GM18502 (cell line): ENCODE data around the gene EPN2.

ENCODE experiments used
- ATAC-seq: cut with Tn5 transposase; IDR thresholded peaks from one replicate; pipeline ENCODE4 v1.9.1; 2021; ENCODE audit warnings: mild to moderate bottlenecking; ENCODE audit not compliant: unreplicated experiment, poor library complexity

EPN2 gene

DNA sequence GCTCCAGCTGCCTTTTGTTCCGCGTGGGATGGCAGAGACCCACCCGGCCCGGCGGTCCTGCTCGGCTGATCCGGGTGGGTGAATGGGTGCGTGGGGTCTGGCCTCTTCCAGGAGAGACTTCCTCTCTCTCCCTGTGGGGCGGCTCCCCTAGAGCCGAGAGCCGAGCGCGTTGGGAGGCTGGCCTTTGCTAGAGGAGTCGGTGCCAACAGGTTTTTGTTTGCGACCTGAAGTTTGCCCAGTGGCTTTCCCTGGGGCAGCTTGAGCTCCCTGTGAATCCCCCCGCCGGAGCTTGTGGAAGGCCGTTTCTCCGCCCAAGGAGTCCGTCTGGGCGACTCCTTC, 970 bp downstream of the EPN2 start:
- ATAC-seq: no peak

DNA sequence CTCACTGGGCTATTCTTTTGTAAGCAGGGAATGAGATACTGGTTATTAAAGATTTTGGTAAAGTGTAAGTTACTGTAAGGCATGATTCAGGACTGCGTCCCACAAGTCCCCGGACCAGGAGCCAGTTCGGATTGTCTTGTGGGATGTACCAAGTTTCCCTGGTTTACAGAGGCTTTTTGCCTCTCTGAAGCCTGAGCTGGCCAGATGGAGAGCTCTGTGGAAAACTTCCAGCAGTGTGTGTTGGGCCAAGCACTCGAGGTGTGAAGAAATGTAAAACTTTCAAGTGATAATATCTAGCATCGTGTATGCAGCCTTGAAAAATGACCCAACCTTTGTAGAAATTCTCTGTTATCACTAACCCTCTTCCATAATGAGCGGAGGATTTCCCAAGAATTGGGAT, 2.4 kb downstream of the EPN2 start:
- no peak for ATAC-seq

DNA sequence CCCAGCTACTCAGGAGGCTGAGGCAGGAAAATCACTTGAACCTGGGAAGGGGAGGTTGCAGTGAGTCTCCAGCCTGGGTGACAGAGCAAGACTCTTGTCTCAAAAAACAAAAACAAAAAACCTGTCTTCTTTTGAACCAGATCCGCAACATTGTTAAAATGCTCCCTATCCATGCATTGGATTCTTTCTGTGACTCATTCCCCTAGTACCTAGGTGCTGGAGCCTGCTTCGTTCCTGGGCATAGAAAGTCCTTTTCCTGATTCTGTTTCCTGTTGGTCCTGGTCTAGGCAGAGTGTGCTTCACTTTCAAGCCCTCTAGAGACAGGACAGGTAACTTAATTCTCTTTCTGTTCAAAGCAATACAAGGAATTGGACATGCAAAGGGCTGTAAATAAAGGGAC, 5.2 kb downstream of the EPN2 start:
- no peak for ATAC-seq

DNA sequence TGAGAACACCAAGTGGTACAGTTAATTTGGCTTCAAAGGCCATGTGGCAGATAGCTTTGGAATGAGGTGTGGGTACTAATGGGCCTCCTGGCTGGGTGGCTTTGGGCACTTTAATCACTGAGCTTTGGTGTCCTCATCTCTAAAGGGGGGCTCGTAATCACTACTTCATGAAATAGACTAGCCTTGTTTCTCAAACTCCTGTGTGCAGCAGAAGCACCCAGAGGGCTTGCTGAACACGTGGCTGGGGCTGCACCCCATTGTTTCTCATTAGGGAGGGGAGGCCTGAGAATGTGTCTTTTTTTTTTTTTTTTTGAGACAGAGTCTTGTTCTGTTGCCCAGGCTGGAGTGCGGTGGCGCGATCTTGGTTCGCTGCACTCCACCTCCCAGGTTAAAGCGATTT, 5.8 kb downstream of the EPN2 start:
- ATAC-seq: no peak

DNA sequence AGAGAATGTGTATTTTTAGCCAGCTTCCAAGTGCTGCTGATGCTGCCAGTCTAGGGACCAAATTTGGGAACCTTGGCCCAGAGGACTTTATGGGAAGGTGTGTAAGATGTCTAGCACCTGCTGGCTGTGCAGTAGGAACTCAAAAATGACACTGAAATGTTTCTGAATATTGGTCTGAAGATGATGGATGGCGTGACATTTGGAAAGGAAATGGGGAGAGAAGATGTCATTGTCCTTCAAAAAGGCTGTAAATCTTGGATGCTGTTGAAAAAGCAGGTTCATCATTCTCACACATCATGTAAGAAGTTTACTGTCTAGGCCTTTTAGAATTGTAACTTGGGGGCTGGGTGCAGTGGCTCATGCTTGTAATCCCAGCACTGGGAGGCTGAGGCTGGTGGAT, 6.7 kb downstream of the EPN2 start:
- ATAC-seq: no peak

DNA sequence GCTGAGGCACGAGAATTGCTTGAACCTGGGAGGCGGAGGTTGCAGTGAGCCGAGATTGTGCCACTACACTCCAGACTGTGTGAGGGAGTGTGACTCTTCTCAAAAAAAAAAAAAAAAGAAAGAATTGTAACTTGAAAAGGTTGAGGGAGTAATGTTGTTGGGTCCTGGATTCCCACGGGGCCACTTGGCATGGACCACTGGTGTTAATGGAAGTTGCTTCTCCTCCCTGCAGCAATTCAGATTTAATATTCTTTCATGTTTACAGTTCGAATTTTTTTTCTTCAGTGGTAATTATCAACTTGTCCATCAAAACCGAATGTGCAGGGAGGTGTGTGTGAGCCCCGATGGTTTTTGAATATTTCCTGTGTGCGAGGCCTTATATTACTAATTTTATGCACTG, 7.2 kb downstream of the EPN2 start:
- no peak for ATAC-seq

DNA sequence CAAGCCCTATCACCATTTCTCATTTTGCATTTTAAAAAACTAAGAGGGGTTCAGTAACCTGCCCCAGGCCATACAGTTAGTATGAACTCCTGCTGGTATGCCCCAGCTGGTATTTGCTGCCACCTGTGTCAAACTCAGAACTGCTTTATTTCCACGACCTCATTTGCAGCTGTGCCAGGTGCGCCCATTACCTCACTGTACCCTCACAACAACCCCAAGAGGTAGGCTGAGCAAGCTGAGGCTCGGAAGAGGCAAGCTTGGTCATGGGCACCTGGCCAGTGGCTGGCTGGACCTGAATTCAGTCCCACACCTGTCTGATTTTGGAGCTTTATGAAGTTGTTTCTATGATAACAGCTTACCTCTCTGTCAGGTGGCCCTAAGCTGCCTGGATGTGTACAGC, 7.6 kb downstream of the EPN2 start:
- no peak for ATAC-seq

DNA sequence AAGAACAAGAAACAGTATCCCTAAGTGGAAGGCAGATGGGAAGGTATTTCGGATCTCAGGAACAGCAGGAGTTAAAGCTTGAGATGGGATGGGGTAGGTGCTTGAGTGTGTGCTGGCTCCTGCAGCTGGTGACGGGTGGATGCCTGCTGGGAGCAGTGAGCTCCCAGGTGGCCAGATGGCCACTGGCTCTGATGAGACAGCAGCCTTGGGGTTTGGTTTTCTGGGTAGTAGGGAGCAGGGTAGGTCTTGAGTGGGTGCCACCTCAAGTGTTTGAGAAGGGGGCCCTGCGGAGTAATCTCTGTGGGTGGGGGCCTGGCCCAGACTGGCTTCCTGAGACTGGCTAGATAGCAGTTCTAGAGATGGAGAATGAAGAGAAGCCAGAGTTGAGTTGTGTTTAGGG, 10.3 kb downstream of the EPN2 start:
- ATAC-seq: no peak

DNA sequence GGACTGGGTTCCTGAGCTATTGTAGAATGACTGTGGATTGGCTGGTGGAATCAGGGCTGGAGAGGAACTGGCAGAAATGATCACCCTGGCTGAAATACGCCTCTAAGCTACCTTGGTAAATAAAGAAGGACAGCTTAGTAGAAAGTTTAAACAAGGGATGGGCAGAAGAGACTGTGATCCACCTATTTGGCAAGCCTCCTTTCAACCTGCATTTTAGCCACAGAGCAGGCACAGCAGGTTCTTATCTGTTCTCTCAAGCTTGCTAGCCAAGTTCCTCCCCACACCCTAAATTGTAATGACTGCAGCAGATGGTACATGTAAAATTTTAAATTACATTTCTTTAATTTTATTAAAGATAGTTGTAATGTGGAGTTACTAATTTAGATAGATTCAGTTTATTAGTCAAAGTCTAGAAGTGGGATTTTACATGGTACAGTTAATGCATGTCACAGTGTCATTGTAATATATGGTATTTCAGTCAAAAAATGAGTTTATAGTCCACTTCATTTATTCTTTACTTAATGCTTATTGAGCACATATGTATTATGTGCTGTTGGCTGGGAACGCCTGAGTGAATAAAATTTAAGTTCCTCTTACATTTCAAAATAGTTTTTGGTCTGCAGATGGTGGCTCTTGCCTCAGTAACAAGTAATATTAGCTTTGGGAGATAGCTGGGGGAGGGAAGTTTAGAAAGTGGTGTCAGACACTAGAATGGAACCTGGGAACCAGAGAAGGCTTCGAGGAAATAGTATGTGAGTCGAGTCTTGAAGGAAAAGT, 11.2 kb downstream of the EPN2 start:
- ATAC-seq: no peak

DNA sequence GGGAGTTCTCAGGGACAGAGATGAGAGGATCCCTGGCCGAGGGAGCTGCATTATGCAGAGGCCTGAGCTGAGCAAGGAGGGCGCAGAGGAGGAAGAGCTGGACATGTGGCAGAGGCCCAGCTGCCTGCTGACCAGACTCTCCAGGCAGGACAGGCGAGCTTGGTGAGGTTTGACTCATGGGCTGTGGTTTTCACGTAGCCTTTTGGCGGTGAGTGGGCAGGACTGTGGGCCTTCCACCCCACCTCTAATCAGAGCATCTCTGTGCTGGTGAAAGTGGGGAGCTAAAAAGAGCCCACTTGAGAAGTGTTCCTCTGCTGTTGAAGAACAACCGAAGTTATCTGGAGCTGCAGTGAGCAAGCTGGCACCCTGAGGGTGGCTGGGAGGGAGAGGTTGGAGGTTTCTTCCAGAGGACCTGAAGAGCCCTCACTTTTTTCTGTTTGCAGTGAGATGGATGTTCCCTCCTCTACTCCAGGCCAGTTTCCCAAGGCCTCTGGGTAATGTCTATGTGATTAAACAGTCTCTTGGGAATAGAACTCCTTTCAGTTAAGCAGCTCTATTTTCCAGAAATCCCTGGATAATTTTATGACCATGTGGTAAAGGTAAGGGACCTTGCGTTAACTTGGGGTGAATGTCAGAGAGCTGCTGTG, 11.9 kb downstream of the EPN2 start:
- ATAC-seq: no peak

DNA sequence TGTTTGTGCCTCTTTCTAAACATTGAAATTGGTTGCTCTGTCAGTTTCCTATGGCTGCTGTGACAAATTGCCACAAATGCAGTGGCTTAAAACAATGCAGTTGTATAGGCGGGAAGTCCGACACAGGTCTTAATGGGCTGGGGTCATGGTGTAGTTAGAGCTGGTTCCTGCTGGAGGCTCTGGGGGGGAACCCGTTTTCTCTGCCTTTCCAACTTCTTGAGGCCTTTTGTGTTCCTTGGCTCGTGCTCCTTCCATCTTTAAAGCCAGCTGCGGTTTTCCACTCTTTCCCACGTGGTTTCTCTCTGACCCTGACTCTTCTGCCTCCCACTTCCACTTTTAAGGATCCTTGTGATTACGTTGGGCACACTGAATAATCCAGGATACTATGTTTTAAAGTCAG, 12.5 kb downstream of the EPN2 start:
- no peak for ATAC-seq

DNA sequence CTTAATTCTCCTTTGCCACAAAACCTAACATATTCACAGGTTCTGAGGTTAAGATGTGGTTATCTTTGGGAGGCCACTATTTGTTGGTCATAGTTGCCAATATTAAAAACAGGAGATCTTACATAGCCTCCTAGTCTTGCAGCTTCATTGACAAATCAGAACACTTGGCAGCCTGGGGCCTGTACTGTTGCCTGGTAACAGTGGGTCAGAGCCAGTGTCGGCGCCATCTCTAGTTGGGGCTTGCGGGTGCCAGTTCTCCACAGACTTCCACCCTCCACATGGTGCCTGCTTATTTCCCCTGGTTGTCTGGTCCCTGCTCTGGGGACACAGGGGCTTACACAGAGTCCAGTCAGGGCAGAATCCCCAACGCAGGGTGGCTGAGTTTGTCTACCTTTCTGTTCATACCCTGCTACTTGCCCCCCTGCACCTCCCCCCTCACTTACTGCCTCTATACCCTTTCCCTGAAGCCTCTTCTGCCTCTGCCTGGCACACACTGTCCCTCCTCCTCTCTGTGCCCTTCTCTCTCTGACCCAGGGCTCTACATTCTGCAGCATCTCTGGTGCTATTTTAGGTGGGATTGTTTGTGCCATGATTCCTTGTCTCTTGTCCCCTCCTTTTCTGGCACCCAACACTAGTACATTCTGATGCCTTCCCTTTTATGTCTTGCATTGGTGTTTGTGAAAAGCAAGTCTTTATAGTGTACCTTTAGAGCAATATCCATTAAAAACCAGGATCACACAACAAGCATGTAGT, 13.4 kb downstream of the EPN2 start:
- ATAC-seq: no peak

DNA sequence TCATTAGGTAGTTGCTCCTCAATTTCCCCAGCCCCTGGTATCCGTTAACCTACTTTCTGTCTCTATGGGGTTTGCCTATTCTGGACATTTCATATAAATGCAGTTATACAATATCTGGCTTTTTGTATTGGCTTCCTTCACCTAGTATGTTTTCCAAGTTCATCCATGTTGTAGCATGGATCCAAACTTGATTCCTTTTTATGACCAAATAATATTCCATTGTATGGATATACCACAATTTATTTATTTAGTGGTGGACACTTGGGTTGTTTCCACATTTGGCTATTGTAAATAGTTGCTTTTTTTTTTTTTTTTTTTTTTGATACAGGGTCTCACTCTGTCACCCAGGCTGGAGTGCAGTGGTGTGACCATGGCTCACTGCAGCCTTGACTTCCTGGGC, 15.9 kb downstream of the EPN2 start:
- no peak for ATAC-seq

DNA sequence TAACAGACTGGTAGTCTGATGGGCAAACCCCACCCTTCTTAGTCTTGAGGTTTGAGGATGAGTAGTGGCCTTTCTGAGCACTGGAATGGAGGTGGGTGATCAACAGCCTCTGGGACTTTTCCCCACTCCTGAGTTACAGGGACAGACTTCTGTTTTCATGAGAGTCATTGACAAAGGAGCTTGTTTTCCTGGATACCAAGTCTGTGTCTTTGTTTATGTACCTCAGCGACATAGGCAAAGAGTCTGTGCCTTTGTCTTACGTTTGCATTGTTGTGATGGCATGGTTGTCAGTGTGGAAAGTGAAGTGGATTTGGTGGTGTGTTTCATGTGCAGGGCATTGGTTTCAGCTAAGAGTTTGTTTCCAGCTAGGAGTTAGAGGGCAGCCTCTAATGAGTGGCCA, 17.5 kb downstream of the EPN2 start:
- no peak for ATAC-seq

DNA sequence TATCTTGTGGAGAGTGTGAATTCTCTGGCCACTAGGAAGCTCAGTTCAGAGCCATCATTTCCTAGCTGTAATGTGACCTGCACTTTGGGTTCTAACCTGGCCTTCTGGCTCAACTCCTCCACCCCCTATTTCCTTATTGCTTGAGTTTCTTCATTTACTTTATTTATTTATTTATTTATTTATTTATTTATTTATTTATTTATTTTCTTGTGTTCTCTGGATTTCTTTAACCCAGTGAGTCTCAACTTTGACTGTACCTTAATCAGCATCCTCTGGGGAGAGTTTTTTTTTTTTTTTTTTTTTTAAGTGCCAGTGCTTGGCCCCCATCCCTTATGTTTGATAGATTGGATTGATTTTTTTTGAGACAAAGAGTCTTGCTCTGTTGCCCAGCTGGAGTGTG, 18.1 kb downstream of the EPN2 start:
- no peak for ATAC-seq

DNA sequence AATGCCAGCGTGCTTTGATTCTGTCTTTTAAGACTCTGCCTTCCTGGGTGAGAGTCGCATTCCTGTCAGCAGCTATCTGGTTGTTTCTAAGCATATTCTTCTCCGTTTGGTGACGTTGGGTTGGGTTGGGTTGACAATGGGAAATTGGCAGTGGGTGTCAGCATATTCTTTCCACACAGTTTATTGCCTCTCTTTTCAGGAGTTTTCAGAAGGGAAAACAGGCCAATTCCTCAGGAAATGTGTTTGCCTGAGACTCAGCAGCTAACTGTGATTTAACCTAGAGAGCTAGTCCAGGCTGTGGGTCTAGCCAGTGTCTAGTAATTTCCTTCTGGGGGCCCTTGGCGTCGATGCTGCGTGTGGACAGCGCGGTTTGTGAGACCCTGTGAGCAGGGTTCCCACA, 21.2 kb downstream of the EPN2 start:
- no peak for ATAC-seq

DNA sequence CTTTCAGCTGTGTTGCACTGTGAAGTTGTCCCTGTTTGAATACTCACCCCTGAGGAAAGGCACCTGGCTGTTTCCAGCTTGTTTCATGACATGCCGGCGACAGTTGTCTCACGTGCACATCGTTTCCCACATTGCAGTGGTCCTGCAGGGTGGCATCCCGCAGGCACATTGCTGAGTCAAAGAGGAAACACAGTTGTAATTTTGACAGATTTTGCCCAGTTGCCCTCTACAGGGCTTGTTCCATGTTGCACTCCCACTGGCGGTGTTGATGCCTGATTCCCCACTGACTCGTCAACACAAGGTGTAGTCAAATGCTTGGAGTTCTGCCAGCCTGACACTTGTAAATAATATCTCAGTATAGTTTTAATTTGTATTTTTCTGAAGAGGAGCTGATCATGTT, 23.8 kb downstream of the EPN2 start:
- no peak for ATAC-seq

DNA sequence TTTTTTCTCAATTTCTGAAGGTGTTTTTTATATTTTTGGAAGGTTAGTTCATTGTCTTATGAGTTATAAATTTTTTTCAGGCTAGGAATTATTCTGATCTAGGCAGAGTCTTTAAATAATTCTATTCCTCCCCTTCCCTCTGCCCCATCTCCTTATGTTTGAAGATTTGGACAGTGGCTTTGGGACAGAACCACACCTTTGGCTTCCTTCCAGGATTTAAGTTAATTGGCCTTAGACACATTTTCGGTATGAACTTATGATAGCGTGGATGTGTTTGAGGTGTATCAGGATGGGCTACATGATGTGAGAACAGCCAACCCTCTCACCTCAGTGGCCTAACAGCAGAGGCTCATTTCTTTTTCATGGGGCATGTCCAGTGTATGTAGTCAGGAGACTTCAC, 24.3 kb downstream of the EPN2 start:
- ATAC-seq: no peak

DNA sequence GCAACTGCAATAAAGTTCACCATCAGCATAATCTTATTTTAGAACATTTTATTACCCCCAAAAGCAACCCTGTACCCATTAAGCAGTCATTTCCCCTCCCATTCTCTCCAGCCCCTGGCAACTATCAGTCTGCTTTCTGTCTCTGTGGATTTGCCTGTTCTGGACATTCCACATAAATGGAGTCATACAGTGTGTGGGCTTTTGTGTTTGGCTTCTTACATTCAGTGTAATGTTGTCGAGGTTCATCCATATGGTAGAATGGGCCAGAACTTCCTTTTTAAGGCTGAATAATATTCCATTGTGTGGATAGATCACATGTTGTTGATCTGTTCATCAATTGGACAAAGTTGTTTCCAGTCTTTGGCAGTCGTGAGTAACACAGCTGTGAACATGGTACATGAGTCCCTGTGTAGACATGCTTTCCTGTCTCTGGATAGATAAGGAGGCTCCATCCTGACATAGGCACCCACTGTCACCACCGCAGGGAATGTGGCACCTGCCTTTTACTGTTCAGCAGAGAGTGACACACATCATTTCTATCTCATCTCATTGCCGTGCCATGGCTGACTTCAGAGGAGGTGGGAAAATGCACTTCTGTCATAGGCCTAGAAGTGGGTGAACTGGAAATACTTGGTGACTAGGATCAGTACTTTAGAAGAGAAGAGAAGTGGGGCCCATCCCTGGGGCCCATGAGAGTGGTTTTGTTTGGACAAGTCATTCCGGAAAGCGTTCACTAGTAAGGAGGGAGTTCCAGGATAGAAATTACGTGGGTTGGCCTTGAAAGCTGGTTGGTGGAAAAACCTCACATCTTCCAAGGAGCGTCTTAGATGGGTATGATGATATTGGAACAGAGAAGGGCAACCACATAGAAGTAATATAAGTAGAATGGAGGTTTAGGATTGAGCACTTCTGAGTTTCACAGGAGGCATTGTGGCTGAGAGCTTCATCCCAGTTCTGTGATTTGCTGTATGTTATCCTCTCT, 25.8 kb downstream of the EPN2 start:
- no peak for ATAC-seq

DNA sequence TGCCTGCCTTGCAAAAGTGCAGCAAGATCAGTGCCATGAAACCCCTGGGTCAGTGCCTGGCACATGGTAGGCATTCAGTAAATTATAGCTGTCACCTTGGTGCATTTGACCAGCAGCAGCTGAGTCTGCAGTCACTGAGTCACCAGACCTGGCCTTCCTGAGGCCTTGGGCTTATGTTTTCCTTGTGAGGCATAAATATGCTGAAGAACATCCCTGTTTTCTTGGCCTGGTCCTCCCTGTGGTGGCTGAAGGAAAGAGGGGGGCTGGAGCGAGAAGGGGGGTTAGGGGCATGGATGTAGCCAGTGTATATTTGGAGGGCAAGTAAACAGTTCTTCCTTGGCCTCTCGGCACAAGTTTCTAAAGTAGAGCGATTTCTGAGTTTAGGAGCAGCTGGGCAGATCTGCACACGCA, 26.5 kb downstream of the EPN2 start:
- ATAC-seq: no peak

DNA sequence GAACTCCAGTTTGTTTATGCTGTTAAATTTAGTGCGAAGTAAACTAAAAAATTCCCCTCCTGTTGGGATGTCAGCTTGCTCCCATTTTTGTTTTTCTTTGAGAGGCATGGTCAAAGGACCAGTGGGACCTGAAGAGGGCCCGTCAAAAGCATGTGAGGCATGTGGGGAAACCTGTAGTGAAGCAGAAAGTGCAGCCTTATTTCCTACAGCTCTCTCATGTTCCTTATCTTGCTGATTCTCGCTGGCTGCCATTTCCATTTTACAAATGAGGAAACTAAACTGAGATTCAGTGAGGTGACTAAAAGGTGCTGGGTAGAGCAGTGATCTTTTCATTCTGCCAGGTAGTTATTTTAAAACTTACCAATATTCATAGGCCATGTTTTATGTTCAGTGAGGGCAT, 27.1 kb downstream of the EPN2 start:
- no peak for ATAC-seq
